Upper lobe of left lung (tissue), 6 donors: ENCODE measurements around the gene PEX13. TPM values are rescaled to one million over a fixed set of nuclear protein-coding genes. Genes with fewer than 3 reads are reported as not detected.

ENCODE experiments used
- ATAC-seq, 2 donors: fragments of 200-7000 bp; cut with Tn5 transposase; one replicate each; pipeline ENCODE4 v1.9.1; 2022; ENCODE audit warnings: mild to moderate bottlenecking in 2 of 2, moderate library complexity in 2 of 2; ENCODE audit not compliant: low FRiP score in 2 of 2
- DNase-seq, 2 donors: peaks; one replicate each; pipeline ENCODE4 v3.0.0-alpha.2; 2019 to 2020
- H3K27ac ChIP-seq, 4 donors: fragments of 200-600 bp; sonication (generic); one replicate each; pipeline ENCODE4 v1.5.1; 2016 to 2019
- H3K27me3 ChIP-seq, 4 donors: fragments of 200-600 bp; sonication (generic); one replicate each; pipeline ENCODE4 v1.5.1; 2017 to 2019
- H3K36me3 ChIP-seq, 4 donors: fragments of 200-600 bp; sonication (generic); one replicate each; pipeline ENCODE4 v1.5.1; 2016 to 2019
- H3K4me1 ChIP-seq, 4 donors: fragments of 200-600 bp; sonication (generic); one replicate each; pipeline ENCODE4 v1.5.1; 2018 to 2019
- H3K4me3 ChIP-seq, 4 donors: fragments of 200-600 bp; sonication (generic); one replicate each; pipeline ENCODE4 v1.5.1; 2017 to 2019; ENCODE audit warnings: mild to moderate bottlenecking in 2 of 4, moderate library complexity in 1 of 4
- H3K9me3 ChIP-seq, 4 donors: fragments of 200-600 bp; sonication (generic); one replicate each; pipeline ENCODE4 v1.5.1; 2018 to 2019
- CTCF ChIP-seq, 6 experiments: fragments of 450-650 bp in 4 of 6; fragments of 200-600 bp in 2 of 6; sonication (generic) in 2 of 6; IDR thresholded peaks; one replicate each; pipeline ENCODE4 v1.5.1; 2016 to 2019; ENCODE audit warnings: antibody characterized with exemption in 6 of 6
- EP300 ChIP-seq, 4 donors: sonication (generic); formaldehyde crosslinking; IDR thresholded peaks; one replicate each; pipeline ENCODE4 v1.5.1; 2017; ENCODE audit warnings: antibody characterized with exemption in 4 of 4, control low read depth in 2 of 4
- POLR2A ChIP-seq, 4 donors: fragments of 450-650 bp; IDR thresholded peaks; one replicate each; pipeline ENCODE4 v1.5.1; 2016 to 2017; ENCODE audit warnings: antibody characterized with exemption in 4 of 4, mild to moderate bottlenecking in 2 of 4
- POLR2AphosphoS5 ChIP-seq, 2 donors: sonication (generic); formaldehyde crosslinking; IDR thresholded peaks; one replicate each; pipeline ENCODE4 v1.5.1; 2017; ENCODE audit warnings: antibody characterized with exemption in 2 of 2
- WGBS, 2 donors: methylation state at CpG; one replicate each; pipeline ENCODE4 v1.1.5; 2017 to 2018; 5-methylcytosine and 5-hydroxymethylcytosine counted together
- total RNA-seq, 6 donors: library from RNA; depleted of rRNA in 4 of 6; stranded (reverse); fragments of >200 nt in 4 of 6; gene quantifications; one replicate each; pipeline versions ENCODE4 v1.1.0 to v1.2.1, GENCODE V29; 2016 to 2021
- donor health status: DM: no; HTN: no; CAD: no; lungs with moderate emphysema.
- donor health status: DM: no; HTN: yes; CAD: no; lungs with severe emphysema.

Gene PEX13
- total RNA-seq, 6 donors from 2014 or later, result 10.7 to 42.8 (median 28.6) TPM

- H3K27ac ChIP-seq, result no peak overlapping the region
- no peak for DNase-seq
- no peak for ATAC-seq
Observed at GRCh38 chr2:60976256-60976850, 41.2 kb upstream of the PEX13 start.

DNA sequence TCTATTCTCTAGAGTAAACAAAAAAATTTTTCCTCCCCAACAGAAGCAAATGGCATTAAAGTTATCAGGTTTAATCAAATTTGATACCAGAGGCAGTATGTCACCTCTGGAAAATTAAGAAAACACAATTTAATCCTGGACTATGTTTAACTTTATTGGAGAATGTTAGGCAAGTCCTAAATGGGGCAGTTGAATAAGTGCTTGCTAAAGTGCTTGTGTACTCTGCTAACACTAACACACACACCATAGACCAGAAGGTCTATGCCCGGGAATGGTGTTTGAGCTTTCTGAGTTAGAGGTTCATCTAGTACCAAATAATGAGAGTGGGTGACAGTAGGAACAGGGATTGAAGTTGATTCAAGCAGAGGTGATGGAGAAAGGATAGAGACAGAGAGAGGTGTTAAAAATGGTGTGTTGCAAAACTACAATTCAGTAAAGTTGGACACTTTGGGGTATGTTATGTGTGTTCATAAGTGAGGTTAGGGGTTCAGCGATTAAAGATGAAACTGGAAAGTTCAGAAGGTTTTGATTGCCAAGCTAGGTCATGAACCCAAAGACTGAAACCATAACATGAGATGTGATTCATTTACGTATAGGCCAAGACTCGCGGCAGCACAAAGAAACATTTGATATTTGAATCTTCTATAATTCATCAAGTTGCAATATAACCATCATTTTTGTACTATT is 40.5 kb upstream of the PEX13 start:
- DNase-seq, result no peak
- H3K27me3 ChIP-seq, result no peaks in the 10 kb centered on the region
- H3K36me3 ChIP-seq, result no peaks in the 10 kb centered on the region
- H3K27ac ChIP-seq, result no peak overlapping the region
- no peaks in the 10 kb centered on the region for H3K9me3 ChIP-seq
- peaks cover 0 to 3% (median 0%) of the 10 kb centered on the region in 4 donors for H3K4me1 ChIP-seq
- WGBS, 2 donors, result 61 to 62% methylated on average over 5 of the region's 5 CpGs
- no peak overlapping the region for H3K4me3 ChIP-seq
- ATAC-seq, result no peak
- TF ChIP-seq EP300 (IDR thresholded peaks at IDR 0.05) (no peak), POLR2AphosphoS5 (IDR thresholded peaks at IDR 0.05) (no peak), POLR2A (IDR thresholded peaks at IDR 0.05) (no peak), CTCF (IDR thresholded peaks at IDR 0.05) (no peak)

More at GRCh38 chr2:60976256-60976850, 41.2 kb upstream of the PEX13 start:
- TF ChIP-seq POLR2A (IDR thresholded peaks at IDR 0.05) (no peak), POLR2AphosphoS5 (IDR thresholded peaks at IDR 0.05) (no peak), CTCF (IDR thresholded peaks at IDR 0.05) (no peak)
- H3K27me3 ChIP-seq, result no peaks in the 10 kb centered on the region
- 88 to 95% methylated on average over 3 of the region's 3 CpGs for WGBS, 2 donors
- H3K36me3 ChIP-seq, result no peaks in the 10 kb centered on the region
- no peak overlapping the region for H3K4me3 ChIP-seq
- H3K9me3 ChIP-seq, result no peaks in the 10 kb centered on the region
- H3K4me1 ChIP-seq, result peaks cover 0 to 3% (median 0%) of the 10 kb centered on the region in 4 donors

DNA sequence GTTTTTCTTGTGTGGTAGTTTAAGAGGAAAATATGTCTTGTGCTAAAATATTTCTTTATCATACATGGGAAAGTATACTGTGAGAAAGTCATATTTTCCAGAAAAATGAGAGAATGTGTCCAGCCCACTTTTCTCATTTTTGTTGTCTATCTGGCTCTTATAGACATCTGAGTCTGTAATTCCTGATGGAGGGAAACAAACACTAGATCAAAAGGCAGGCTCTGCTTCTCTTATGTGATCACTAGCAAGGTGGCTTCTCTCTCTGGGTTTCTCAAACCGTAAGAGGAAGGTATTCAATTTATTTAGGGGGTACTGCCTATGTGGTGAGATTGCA is 40.0 kb upstream of the PEX13 start:
- H3K4me3 ChIP-seq, result no peak overlapping the region
- TF ChIP-seq CTCF (IDR thresholded peaks at IDR 0.05), result no peak
- TF ChIP-seq POLR2AphosphoS5 (IDR thresholded peaks at IDR 0.05), result no peak
- no peak for TF ChIP-seq EP300 (IDR thresholded peaks at IDR 0.05)
- no peak for TF ChIP-seq POLR2A (IDR thresholded peaks at IDR 0.05)
- WGBS, 2 donors, result 83 to 97% methylated on average over 1 of the region's 1 CpG
- H3K36me3 ChIP-seq, result no peaks in the 10 kb centered on the region
- H3K27ac ChIP-seq, result no peak overlapping the region
- ATAC-seq, result no peak
- H3K9me3 ChIP-seq, result no peaks in the 10 kb centered on the region
- H3K27me3 ChIP-seq, result no peaks in the 10 kb centered on the region
- no peak for DNase-seq
- peaks cover 0 to 3% (median 0%) of the 10 kb centered on the region in 4 donors for H3K4me1 ChIP-seq

GRCh38 chr2:60979231-60979630 is 38.3 kb upstream of the PEX13 start:
- Histone ChIP-seq H3K4me1 (peaks cover 0 to 3% (median 0%) of the 10 kb centered on the region in 4 donors), H3K27me3 (no peaks in the 10 kb centered on the region), H3K9me3 (no peaks in the 10 kb centered on the region), H3K27ac (no peak overlapping the region), H3K4me3 (no peak overlapping the region), H3K36me3 (no peaks in the 10 kb centered on the region)
- 71 to 74% methylated on average over 4 of the region's 4 CpGs for WGBS, 2 donors
- TF ChIP-seq EP300 (IDR thresholded peaks at IDR 0.05) (no peak), POLR2A (IDR thresholded peaks at IDR 0.05) (no peak), CTCF (IDR thresholded peaks at IDR 0.05) (no peak), POLR2AphosphoS5 (IDR thresholded peaks at IDR 0.05) (no peak)
- ATAC-seq (no peak), DNase-seq (no peak)
